ENCODE results near the gene SLC24A3. TPM values are rescaled to one million over a fixed set of nuclear protein-coding genes. Genes with fewer than 3 reads are reported as not detected.
"Not testable (repeated sequence)": the region's sequence is repeated elsewhere in the genome, so short reads cannot be mapped to it uniquely, and the experiment has no call there.

Gene SLC24A3
- polyA plus RNA-seq, 1 donor, result 22.8 TPM

DNA sequence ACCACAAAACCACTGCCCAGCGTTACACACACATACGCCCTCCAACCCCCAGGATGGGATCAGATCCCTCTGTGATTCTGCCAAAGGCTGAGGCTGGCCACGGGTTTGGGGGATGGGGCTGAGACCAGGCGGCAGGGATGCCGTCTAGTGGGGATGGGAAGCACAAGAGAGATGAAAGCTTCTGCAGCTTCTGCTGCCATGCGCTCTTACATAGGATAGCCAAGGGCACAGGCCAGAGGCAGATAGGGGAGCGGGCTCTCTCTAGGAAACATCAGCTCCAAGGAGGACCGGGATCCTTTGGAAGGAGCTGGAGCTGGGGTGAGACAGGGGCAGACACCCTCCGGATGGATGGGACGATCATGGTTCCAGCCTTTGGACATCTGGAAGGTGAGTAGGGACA lies 526.9 kb downstream of the SLC24A3 start:
- no peak for DNase-seq (ENCODE audit: low read depth)

DNA sequence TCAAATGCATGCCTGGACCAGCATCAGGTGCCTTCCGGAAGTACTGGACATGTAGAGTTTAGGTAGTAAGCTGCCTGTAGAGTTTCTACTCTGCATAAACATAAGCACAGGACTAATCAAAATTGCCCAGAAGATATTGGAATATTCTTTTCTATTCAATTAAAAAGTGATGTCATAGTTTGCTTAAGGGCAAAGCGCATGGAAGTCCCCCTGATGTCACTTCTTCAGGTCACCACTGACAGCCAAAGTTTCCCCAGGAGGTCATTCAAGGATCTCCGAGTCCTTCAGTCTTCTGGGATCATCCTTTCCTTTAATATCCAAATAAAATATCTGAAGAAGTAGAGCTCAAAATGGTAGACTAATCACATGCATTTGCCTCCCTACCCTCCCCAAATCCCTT lies 528.1 kb downstream of the SLC24A3 start:
- DNase-seq (ENCODE audit: low read depth), result no peak

DNA sequence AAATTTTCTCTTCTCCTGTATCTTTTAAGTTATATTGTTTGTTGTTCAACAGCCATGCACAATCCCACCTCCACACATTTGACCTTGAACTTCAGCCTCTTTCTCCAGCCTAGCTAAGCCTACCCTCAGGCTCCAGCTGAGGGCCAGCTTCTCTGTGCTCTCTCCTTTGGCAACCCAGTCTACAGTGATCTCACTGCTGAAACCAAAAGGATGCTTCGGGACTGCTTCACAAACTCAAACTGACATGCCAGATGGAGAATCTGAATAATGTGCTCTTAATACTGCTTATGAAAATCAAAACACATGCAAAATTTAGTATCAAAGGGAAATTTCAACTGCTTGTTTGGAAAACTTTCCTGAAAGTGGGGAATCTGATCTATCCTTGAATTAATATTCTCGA lies 529.5 kb downstream of the SLC24A3 start:
- DNase-seq (ENCODE audit: low read depth), result no peak

DNA sequence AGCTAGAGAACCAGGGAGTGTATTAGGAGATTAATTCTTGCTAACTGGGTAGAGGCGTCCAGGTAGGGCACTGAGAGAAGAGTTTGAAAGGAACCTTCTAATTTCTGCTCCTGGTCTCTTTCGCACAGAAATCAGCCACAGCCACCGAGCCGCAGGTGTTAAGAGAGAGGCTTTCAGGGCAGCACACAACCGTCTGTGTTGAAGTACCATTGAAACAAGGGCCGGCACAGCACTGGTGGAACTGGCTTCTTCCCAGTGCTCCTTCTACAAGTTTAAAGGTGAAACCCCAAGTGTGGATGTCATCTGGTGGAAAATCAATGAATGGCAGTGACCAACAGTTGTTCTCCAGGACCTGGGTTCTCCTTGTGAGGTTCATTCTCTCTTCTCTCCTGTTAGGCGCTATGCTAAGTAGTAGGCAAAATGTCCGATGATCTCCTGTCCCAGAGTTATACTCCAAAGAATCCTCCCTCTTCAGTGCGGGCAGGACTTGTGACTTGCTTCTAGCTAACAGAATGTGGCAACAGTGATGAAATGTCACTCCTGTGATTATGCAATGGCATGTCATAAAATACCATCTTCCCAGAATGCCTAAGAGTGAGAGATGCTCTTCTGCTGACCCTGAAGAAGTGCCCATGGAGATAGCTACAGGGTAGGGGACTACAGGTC lies 530.7 kb downstream of the SLC24A3 start:
- DNase-seq (ENCODE audit: low read depth), result no peak

DNA sequence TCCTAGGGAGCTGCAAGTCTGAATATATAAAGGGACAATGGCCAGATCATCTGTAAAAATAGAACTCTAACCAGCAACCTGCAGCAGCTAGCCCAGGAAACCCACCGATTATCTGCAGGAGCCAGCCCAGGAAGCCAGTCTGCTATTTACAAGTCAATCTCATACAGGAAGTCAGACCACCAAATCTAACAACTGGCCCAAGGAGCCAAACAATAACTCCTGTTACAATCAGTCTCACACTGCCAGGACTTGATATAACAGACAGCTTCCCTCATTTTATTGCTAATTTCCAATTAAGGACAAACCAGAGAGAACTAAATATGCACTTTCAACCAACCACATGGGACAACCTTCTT lies 531.2 kb downstream of the SLC24A3 start:
- DNase-seq (ENCODE audit: low read depth), result no peak

DNA sequence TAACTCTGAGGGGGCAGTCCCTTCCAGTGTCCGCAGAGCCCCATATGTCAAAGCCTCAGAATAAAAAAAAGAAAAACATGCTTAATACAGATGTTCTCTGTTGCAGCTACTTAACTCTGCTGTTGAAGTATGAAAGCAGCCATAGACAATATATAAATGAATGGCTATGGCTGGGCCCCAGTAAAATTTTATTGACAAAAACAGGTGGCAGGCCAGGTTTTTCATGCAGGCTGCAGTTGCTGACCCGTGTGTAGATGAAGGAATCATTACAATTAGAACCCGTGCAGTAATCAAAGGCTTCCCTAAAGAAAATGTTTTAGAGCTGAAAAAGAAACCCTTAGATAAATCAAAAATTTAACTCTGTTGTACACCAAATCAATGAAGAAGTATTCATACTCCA lies 532.7 kb downstream of the SLC24A3 start:
- no peak for DNase-seq (ENCODE audit: low read depth)

DNA sequence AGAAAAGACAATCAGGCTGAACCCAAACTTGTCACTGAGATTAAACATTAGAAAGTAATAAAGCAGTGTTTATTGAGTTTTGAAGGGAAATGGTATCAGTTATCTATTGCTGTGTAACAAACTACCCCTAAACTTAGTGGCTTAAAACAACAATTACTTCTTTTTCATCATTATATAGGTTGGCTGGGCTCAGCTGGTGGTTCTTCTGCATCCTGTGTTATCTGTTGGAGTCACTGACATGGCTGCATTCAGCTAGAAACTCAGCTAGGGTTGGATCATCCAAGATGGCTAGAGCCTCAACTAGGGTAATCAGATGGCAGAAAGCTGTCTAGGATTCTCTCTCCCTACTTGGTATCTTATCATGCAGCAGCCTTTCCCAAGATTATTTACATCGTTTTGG lies 533.1 kb downstream of the SLC24A3 start:
- no peak for DNase-seq (ENCODE audit: low read depth)

DNA sequence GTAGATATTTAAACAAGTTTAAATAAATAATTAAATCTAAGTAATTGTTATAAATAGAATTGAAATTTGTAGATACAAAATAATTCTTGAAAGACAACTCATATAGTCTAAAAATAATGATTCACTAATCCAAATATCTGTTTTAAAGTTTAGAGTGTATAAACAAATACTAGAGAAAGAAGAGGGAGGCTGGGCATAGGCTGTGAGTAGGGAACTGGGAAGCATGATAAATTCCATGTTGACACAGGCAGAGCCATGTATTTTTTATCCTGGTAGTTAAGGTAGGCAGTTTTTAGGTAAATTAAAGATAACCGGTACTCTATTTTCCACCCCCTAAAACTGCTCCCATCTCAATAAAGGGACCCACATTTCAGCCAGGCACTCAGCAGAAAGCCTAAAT lies 534.0 kb downstream of the SLC24A3 start:
- no peak for DNase-seq (ENCODE audit: low read depth)

DNA sequence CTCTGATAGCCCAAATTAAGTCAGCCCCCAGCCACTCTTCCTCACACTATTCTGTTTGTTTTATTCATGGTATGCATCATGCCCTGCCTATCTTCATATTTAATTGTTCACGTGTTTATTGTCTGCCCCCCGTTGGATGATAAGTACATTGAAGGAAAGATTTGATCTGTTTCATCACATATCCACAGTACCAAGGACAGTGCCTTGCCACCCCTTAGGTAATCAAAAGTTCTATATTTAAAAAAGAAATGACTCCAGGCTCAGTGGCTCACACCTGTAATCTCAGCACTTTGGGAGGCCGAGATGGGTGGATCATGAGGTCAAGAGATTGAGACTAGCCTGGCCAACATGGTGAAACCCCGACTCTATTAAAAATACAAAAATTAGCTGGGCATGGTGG lies 535.5 kb downstream of the SLC24A3 start:
- no peak for DNase-seq (ENCODE audit: low read depth)

DNA sequence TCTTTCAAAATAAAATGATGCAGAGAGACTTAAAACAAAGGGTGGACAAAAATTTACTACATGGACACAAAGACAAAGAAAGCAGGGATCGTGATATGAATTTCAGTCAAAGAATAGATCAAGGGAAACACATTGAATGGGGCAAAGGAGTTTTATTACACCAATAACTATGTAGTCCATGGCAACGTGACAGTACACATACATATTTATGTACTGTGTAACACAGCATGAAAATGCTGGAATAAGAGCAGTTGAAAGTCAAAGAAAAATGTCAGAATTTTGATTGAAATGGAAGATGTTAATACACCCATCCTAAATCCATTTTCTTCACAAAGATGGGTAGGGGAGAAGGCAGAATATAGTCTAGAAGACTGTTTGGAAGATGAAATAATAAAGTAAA lies 536.2 kb downstream of the SLC24A3 start:
- no peak for DNase-seq (ENCODE audit: low read depth)

DNA sequence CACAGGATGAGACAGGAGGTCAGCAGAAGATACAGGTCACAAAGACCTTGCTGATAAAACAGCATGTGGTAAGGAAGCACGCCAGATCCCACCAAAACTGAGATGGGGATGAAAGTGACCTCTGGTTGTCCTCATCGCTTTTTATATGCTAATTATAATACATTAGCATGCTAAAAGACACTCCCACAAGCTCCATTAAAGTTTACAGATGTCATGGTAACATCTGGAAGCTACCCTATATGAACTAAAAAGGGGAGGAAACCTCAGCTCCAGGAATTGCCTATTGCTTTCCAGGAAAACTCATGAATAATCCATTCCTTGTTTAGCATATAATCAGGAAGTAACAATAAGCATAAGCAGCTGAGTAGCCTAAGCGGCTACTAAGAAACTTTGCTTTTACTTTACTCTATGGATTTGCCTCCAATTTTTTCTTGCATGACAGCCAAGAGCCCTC lies 537.2 kb downstream of the SLC24A3 start:
- DNase-seq (ENCODE audit: low read depth), result peak; percentile 71

DNA sequence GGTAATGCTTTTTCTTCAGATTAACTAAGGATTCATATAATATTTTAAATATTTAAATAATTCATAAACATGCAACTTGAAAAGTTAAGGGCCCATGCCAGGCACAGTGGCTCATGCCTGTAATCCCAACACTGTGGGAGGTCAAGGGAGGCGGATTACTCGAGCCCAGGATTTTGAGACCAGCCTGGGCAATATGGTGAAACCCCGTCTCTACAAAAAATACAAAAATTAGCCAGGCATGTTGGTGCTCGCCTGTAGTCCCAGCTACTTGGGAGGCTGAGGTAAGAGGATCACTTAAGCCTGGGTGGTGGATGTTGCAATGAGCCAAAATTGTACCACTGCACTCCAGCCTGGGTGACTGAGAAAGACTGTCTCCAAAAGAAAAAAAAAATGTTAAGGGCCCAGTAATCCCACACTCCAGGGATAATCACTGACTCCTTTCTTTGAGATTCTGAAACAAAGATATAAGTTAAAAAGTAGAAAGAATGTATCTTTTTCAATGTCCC lies 537.7 kb downstream of the SLC24A3 start:
- no peak for DNase-seq (ENCODE audit: low read depth)

DNA sequence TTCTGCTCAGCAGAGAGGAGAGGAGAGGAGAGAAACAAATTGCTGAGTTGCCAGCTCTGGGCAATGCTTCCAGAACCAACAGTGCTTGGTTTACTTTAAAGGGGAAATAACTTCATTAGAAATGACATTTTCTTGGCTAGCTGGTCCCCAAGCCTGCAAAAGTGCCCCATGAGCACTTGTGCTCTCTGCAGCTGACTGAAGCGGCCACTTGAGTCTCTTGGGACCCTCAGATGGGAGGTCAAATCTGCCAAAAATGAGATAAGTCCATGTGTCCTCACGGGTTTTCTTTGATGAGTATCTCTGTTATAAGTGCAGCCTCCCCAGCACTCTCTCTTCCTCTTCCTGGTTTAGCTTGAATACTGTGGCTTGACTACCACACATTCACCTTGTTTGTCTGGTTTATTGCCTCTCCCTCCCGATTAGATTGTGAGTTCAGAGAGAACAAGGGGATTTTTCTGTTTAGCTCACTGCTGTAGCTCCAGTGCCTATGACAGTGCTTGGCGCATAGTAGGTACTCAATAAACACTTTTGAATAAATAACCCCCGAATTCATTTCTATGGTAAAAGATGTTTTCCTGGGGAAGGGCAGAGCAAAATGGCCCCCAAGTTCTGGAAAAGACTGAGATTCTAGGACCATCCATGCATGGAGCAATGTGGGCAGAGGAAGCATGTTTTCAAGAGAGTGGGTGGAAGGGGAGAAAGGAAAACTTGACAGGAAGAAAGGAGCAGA lies 538.6 kb downstream of the SLC24A3 start:
- DNase-seq (ENCODE audit: low read depth), result no peak

DNA sequence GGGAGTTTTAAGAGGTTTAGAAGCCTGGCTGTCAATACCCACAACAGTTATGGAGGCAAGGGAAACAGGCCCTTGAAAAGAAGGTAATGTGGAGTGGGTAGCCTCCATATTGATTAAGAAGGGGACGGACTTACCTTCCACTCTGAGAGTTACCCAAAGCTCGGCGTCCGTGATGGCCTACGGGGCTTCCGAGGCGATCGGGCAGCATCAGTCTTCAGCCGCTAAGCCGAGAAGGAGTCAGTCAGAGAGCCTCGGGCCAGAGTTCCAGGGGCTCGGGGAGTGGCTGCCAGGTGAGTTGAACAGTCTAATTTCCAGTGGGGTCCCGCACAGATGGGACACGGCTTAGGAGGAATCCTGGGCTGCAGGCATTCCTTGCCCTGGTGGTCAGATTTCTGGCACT lies 541.8 kb downstream of the SLC24A3 start:
- not testable (repeated sequence) for DNase-seq (ENCODE audit: low read depth)

DNA sequence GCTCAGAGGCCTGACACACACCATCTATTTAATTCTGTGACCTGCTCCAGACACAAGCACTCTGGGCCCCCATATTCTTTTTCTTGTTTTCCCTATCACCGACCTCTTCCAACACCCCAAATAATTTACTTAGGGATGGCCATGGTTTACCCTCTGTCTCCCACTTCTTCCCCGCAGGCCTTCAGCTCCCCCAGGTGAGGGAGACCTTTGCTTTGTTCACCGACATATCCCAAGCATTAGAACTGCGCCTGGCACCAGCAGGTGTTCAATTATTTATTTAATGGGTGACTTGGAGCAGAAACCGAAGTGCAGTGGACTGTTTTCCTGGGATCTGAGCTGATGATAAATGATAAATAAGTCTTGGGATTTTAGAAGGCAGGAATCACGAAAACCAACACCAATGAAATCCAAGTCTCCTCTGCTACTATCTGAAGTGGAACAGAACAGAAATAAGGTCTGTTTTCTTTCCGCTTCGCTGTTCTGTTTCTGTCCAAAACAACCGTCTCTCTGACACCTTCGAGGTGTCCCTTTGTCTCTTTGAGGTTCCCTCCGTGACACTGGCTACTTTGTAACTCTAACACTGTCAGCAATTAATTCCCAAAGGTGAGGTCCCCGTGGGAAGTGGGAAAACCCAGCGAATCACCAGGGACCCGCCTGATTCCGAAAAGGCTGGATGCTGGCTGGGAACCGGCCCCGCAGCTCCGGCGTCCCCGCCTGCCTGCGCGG lies 544.5 kb downstream of the SLC24A3 start:
- DNase-seq (ENCODE audit: low read depth), result no peak

DNA sequence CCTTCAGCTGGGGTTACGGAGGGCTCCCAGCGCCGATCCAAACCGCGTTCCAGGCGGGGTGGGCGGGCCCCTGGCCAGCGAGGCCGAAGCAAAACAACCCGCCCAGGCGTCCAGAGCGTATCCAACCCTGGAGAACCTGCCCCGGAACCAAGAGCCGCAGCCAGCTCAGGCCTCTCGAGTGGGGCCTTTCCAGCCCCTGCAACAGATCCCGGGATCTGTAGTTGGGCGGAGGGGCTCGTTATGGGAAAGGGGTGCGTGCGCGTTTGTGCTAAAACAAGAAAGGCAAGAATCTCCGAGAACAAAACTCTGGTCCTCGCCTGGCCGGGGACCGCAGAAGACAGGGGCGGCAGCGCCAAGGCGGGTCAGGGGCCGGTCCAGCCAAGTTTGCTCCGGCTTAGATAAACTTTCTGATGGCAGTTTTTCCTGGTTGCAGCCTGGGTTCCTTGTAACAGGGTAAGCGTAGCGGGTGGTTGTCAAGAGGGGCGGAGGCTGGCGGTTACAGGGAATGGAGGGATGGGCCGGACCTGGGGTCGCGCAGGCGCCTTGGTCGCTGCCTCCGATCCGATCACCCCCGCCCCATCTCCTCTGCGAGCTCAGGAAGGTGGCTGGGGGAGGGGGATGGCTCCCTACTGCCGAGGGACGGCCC lies 545.2 kb downstream of the SLC24A3 start:
- DNase-seq (ENCODE audit: low read depth), result peak; percentile 81

DNA sequence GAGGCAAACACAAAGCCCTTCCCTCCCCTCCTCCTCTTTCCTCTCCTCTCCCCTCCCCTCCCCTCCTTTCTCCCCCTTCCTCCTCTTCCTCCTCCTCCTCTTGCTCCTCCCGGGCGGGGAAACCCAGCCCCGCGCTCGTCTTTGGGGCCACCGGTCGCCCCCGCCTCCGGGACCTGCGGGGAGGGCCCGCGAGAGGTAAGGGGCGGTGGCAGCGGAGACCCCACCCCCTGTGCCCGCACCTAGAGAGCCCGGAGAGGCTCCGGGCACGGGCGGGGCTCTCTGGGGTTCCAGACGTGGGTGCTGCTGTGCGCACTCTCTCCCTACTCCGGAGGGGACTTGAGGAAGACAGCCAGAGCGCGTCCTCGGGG lies 545.7 kb downstream of the SLC24A3 start, which contains the start of gene RIN2:
Gene RIN2 (plus strand): TSS at position 126 of the 368 bp plus-strand sequence. CDS start 131,344 bp downstream, outside the sequence.
- DNase-seq (ENCODE audit: low read depth), result no peak

DNA sequence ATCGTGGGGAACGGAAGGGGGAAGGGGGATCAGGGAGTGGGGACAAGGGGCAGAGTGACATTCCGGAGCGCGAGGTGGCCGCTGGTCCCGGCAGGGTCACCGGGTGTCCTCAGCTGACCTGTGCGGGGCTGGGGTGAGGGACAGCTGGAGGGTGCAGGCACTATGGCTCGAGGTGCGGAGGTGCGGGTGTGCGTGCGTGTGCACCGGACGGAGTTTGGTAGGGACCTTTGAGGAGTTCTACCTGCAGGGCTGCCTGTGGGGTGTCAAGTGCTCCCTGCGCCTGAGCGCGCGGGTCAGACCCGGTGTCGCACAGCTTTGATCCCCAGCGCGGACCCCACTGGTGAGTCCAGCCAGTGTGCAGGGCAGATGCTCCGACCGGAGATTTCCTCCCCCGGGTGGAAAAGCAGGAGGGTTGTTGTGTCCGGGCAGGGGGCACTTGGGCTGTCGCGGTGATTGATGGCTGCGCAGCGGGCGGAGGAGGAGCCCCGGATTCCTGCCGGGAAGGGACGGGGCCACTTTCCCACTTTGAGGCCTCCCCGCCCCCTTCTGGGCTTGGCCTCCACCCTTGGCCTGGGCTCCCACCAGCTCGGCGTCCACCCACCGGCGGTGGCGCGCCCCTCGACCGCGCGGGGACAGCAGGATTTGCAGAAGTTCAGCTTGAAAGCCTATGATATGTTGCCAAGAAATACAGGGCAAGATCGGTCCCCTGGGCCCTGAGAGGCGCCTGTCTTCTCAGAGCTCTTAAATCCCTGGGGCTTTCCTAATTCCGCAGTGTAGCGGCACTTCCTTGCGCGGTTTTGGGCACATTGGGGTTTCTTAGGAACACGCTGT lies 546.3 kb downstream of the SLC24A3 start:
- DNase-seq (ENCODE audit: low read depth), result no peak

DNA sequence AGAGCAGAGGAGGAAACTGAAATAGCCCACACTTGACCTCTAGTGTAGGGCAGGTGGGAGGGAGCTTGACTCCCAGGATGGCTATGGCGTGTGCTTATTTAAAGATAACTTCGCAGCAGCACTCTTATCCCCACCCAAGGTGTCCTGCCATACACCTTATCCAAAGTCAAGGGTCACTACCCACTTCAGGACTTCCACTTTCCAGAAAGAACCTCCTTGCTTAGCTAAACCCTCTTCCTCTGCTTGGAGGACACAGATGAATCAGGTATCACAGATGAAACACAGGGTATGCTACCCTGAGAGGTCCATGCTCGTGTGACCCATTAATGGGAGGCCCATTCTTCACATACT lies 547.9 kb downstream of the SLC24A3 start:
- no peak for DNase-seq (ENCODE audit: low read depth)

DNA sequence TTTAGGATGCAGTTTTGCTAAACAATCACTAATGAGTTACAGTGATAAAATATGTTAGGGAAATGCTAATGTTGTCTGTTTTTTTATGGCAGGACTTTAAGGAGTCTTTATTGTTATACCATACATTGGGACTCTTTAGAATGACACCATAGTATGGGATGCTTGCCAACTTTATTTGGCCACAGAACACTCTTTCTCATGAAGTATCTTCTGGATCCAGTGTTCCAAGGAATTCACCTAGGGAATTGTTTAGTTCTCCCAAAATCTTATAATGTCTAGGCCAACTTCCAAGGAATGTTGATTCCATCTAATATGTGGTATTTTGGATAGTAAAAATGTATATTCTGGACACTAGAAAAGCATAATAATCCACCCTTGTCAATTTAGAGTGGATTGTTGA lies 548.9 kb downstream of the SLC24A3 start:
- peak; percentile 40 for DNase-seq (ENCODE audit: low read depth)

DNA sequence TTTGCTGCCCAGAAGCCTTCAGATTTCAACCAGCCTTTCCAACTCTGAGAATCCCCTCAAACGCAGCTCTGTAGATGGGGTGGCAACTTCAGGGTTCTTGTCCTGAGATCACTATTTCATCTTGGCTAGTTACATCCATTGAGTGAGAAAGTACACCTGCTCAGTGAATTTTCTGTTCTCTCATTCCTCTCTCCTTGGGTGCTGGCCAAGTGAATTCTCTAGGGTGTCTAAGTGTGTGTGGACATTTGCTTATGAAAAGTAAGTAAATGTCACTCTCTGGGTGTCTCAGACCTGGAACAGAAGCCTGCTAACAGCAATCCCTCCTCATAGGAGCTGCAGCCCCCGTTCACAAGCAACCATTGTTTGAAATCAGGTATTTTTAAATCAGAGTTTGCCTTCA lies 549.4 kb downstream of the SLC24A3 start:
- DNase-seq (ENCODE audit: low read depth), result no peak
